H9 (cell line): ENCODE data around the gene TPCN2. TPM values are rescaled to one million over a fixed set of nuclear protein-coding genes. Genes with fewer than 3 reads are reported as not detected.

Source experiments
- DNase-seq: peaks from one replicate; pipeline ENCODE4 v3.0.0-alpha.2; 2017
- H2AFZ ChIP-seq: one replicate; pipeline ENCODE4 v1.6.1; 2013; ENCODE audit warnings: mild to moderate bottlenecking, low read length, control low read depth, moderate library complexity
- H2AK5ac ChIP-seq: 2 replicates; pipeline ENCODE4 v1.6.1; 2013; ENCODE audit warnings: low read length, control low read depth, mixed read lengths; ENCODE audit not compliant: insufficient read length
- H2BK120ac ChIP-seq: one replicate; pipeline ENCODE4 v1.6.1; 2013; ENCODE audit warnings: low read depth, mild to moderate bottlenecking, low read length, control low read depth, inconsistent platforms; ENCODE audit not compliant: poor library complexity, severe bottlenecking
- H2BK12ac ChIP-seq: 2 replicates; pipeline ENCODE4 v1.6.1; 2013; ENCODE audit warnings: low read length, control low read depth, mixed read lengths, low read depth; ENCODE audit not compliant: insufficient read length
- H2BK15ac ChIP-seq: 2 replicates; pipeline ENCODE4 v1.6.1; 2013; ENCODE audit warnings: low read depth, low read length, control low read depth
- H2BK20ac ChIP-seq: one replicate; pipeline ENCODE4 v1.6.1; 2013; ENCODE audit warnings: low read depth, mild to moderate bottlenecking, low read length, control low read depth, inconsistent platforms; ENCODE audit not compliant: poor library complexity, severe bottlenecking
- H2BK5ac ChIP-seq: 2 replicates; pipeline ENCODE4 v1.6.1; 2013; ENCODE audit warnings: low read length, control low read depth, mixed read lengths; ENCODE audit not compliant: insufficient read length
- H3K14ac ChIP-seq: 2 replicates; pipeline ENCODE4 v1.6.1; 2013; ENCODE audit warnings: low read length, control low read depth; ENCODE audit not compliant: insufficient read depth
- H3K18ac ChIP-seq: 2 replicates; pipeline ENCODE4 v1.6.1; 2013; ENCODE audit warnings: low read depth, mild to moderate bottlenecking, mixed read lengths, low read length, control low read depth; ENCODE audit not compliant: insufficient read length
- H3K23ac ChIP-seq: 2 replicates; pipeline ENCODE4 v1.6.1; 2013; ENCODE audit warnings: low read length, control low read depth, mixed read lengths, low read depth; ENCODE audit not compliant: insufficient read length
- H3K23me2 ChIP-seq: 2 replicates; pipeline ENCODE4 v1.6.1; 2013; ENCODE audit warnings: low read depth, mild to moderate bottlenecking, mixed read lengths, low read length, control low read depth; ENCODE audit not compliant: insufficient read length, poor library complexity, severe bottlenecking
- H3K27ac ChIP-seq: 2 replicates; pipeline ENCODE4 v1.5.1; 2013; ENCODE audit warnings: low read length, control low read depth, mixed read lengths, low read depth; ENCODE audit not compliant: insufficient read length
- H3K27me3 ChIP-seq: 2 replicates; pipeline ENCODE4 v1.6.1; 2013; ENCODE audit warnings: low read length, control low read depth, inconsistent platforms; ENCODE audit not compliant: insufficient read depth
- H3K4ac ChIP-seq: 2 replicates; pipeline ENCODE4 v1.6.1; 2013; ENCODE audit warnings: low read depth, mild to moderate bottlenecking, control low read depth, inconsistent platforms, low read length, moderate library complexity
- H3K4me1 ChIP-seq: 2 replicates; pipeline ENCODE4 v1.6.1; 2013; ENCODE audit warnings: low read length, control low read depth, inconsistent platforms; ENCODE audit not compliant: insufficient read depth
- H3K4me2 ChIP-seq: 2 replicates; pipeline ENCODE4 v1.6.1; 2013; ENCODE audit warnings: low read length, control low read depth, mixed read lengths; ENCODE audit not compliant: insufficient read length, insufficient read depth
- H3K56ac ChIP-seq: 2 replicates; pipeline ENCODE4 v1.6.1; 2013; ENCODE audit warnings: low read depth, mild to moderate bottlenecking, mixed read lengths, low read length, control low read depth; ENCODE audit not compliant: insufficient read length
- H3K79me1 ChIP-seq: 2 replicates; pipeline ENCODE4 v1.6.1; 2013; ENCODE audit warnings: low read depth, mild to moderate bottlenecking, moderate library complexity, low read length, control low read depth, inconsistent platforms; ENCODE audit not compliant: insufficient read depth, poor library complexity, severe bottlenecking
- H3K79me2 ChIP-seq: 2 replicates; pipeline ENCODE4 v1.6.1; 2013; ENCODE audit warnings: low read length, control low read depth, inconsistent platforms; ENCODE audit not compliant: insufficient read depth
- H3K9ac ChIP-seq: 2 replicates; pipeline ENCODE4 v1.6.1; 2013; ENCODE audit warnings: low read length, control low read depth, mixed read lengths; ENCODE audit not compliant: insufficient read length; ENCODE audit errors: extremely low read depth
- H3K9me3 ChIP-seq: one replicate; pipeline ENCODE4 v1.6.1; 2013; ENCODE audit warnings: low read depth, low read length, inconsistent platforms; ENCODE audit not compliant: control insufficient read depth
- H3T11ph ChIP-seq: one replicate; pipeline ENCODE4 v1.6.1; 2013; ENCODE audit warnings: mild to moderate bottlenecking, low read length, control low read depth, inconsistent platforms
- H4K20me1 ChIP-seq: one replicate; pipeline ENCODE4 v1.6.1; 2013; ENCODE audit not compliant: control insufficient read depth, insufficient read length, insufficient read depth
- H4K5ac ChIP-seq: 2 replicates; pipeline ENCODE4 v1.6.1; 2013; ENCODE audit warnings: low read depth, mild to moderate bottlenecking, mixed read lengths, low read length, control low read depth; ENCODE audit not compliant: insufficient read length
- H4K8ac ChIP-seq: replicated peaks from 2 replicates; pipeline ENCODE4 v1.6.1; 2013; ENCODE audit warnings: low read length, control low read depth, mixed read lengths, low read depth; ENCODE audit not compliant: insufficient read length
- H4K91ac ChIP-seq: 2 replicates; pipeline ENCODE4 v1.6.1; 2013; ENCODE audit warnings: low read depth, mild to moderate bottlenecking, moderate library complexity, mixed read lengths, low read length, control low read depth; ENCODE audit not compliant: insufficient read length
- H3K27ac Mint-ChIP-seq, 3 experiments: 2 replicates in 2 of 3; 3 replicates in 1 of 3; pipeline ENCODE4 v1.8.0; 2020 to 2021; ENCODE audit warnings: mixed read lengths in 3 of 3, mild to moderate bottlenecking in 1 of 3, moderate library complexity in 1 of 3
- H3K27me3 Mint-ChIP-seq: 2 replicates; pipeline ENCODE4 v1.8.0; 2021; ENCODE audit warnings: low read depth, mild to moderate bottlenecking, moderate library complexity, mixed read lengths
- H3K36me3 Mint-ChIP-seq, 3 experiments: 2 replicates in 2 of 3; 3 replicates in 1 of 3; pipeline ENCODE4 v1.8.0; 2020 to 2021; ENCODE audit warnings: low read depth in 3 of 3, mixed read lengths in 3 of 3; ENCODE audit not compliant: insufficient read depth in 1 of 3
- H3K4me1 Mint-ChIP-seq, 2 experiments: 2 replicates each; pipeline ENCODE4 v1.8.0; 2020; ENCODE audit warnings: mixed read lengths in 2 of 2
- H3K4me3 Mint-ChIP-seq, 2 experiments: 2 replicates in 1 of 2; 3 replicates in 1 of 2; pipeline ENCODE4 v1.8.0; 2020 to 2021; ENCODE audit warnings: mild to moderate bottlenecking in 2 of 2, mixed read lengths in 2 of 2, moderate library complexity in 1 of 2
- H3K9me3 Mint-ChIP-seq, 2 experiments: 2 replicates in 1 of 2; 3 replicates in 1 of 2; pipeline ENCODE4 v1.8.0; 2020; ENCODE audit warnings: mild to moderate bottlenecking in 2 of 2, mixed read lengths in 2 of 2, moderate library complexity in 1 of 2
- WGBS: extraction: QIAGEN DNeasy Blood & Tissue Kit; methylation state at CpG from one replicate; pipeline ENCODE4 v1.1.7; 2013; ENCODE audit warnings: missing lambda C conversion rate, low lambda C conversion rate, mixed read lengths; ENCODE audit not compliant: insufficient read length; ENCODE audit errors: extremely low coverage; 5-methylcytosine and 5-hydroxymethylcytosine counted together
- total RNA-seq: library from RNA; stranded (reverse); gene quantifications from 2 replicates; pipeline ENCODE4 v1.2.1, GENCODE V29; 2021
- TF ChIP-seq, protein P1 (sequence below): fragments of 200-600 bp; sonication (generic); conservative IDR thresholded peaks from 3 replicates; pipeline ENCODE4 v1.8.0; 2021; ENCODE audit warnings: antibody characterized with exemption, mild to moderate bottlenecking

TPCN2 gene
- total RNA-seq, 1 experiment from 2014 or later, result 16.8 TPM

GRCh38 chr11:69155302-69156234, 106.8 kb downstream of the TPCN2 start, which contains the start of gene SMIM38:
Gene SMIM38 (plus strand): TSS chr11:69155935. CDS start chr11:69157847, 1,912 bp downstream.
- TF ChIP-seq, protein P1, sequence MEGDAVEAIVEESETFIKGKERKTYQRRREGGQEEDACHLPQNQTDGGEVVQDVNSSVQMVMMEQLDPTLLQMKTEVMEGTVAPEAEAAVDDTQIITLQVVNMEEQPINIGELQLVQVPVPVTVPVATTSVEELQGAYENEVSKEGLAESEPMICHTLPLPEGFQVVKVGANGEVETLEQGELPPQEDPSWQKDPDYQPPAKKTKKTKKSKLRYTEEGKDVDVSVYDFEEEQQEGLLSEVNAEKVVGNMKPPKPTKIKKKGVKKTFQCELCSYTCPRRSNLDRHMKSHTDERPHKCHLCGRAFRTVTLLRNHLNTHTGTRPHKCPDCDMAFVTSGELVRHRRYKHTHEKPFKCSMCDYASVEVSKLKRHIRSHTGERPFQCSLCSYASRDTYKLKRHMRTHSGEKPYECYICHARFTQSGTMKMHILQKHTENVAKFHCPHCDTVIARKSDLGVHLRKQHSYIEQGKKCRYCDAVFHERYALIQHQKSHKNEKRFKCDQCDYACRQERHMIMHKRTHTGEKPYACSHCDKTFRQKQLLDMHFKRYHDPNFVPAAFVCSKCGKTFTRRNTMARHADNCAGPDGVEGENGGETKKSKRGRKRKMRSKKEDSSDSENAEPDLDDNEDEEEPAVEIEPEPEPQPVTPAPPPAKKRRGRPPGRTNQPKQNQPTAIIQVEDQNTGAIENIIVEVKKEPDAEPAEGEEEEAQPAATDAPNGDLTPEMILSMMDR, result no peak
- H3K27me3 ChIP-seq, result no peaks in the 10 kb centered on the region
- H3T11ph ChIP-seq, result no peak within 1 kb of the TSS
- H3K18ac ChIP-seq, result peak within 1 kb of the TSS; percentile 30
- Mint-ChIP-seq H3K4me1 (peaks cover 26 to 33% of the 10 kb centered on the region in 2 experiments), H3K9me3 (peaks cover under 1% of the 10 kb centered on the region in 2 experiments; a peak in 3 of 5 replicates), H3K27me3 (peaks cover 9% of the 10 kb centered on the region), H3K27ac (peak within 1 kb of the TSS in 1 of 3 experiments; percentile 86; a peak in 2 of 7 replicates), H3K4me3 (no peak within 1 kb of the TSS), H3K36me3 (peaks cover 0 to 4% (median 0%) of the 10 kb centered on the region in 3 experiments; a peak in 2 of 7 replicates)
- no peak within 1 kb of the TSS for H2BK120ac ChIP-seq
- H3K23ac ChIP-seq, result no peak within 1 kb of the TSS
- no peak within 1 kb of the TSS for H2BK20ac ChIP-seq
- H3K27ac ChIP-seq, result no peak within 1 kb of the TSS
- H2AK5ac ChIP-seq, result no peak within 1 kb of the TSS
- no peaks in the 10 kb centered on the region; the same call in 1 of the 2 replicates for H3K4me1 ChIP-seq
- peak within 1 kb of the TSS; percentile 67 for H3K14ac ChIP-seq
- H3K23me2 ChIP-seq, result no peaks in the 10 kb centered on the region
- no CpG with 5 or more reads among the region's 32 CpGs for WGBS
- no peak within 1 kb of the TSS for H3K4me2 ChIP-seq
- no peak within 1 kb of the TSS for H3K9ac ChIP-seq
- H4K91ac ChIP-seq, result no peak within 1 kb of the TSS
- no peaks in the 10 kb centered on the region for H3K79me2 ChIP-seq
- H3K4ac ChIP-seq, result no peak within 1 kb of the TSS
- H4K8ac ChIP-seq, result no peak within 1 kb of the TSS
- no peak for DNase-seq
- no peaks in the 10 kb centered on the region for H3K9me3 ChIP-seq
- no peak within 1 kb of the TSS for H3K56ac ChIP-seq
- no peaks in the 10 kb centered on the region for H3K79me1 ChIP-seq
- no peak within 1 kb of the TSS for H2BK5ac ChIP-seq
- no peak within 1 kb of the TSS for H2BK12ac ChIP-seq
- H4K20me1 ChIP-seq, result no peaks in the 10 kb centered on the region
- no peak within 1 kb of the TSS for H2BK15ac ChIP-seq
- H2AFZ ChIP-seq, result no peak within 1 kb of the TSS
- H4K5ac ChIP-seq, result no peak within 1 kb of the TSS
